AG10803 (cell line): ENCODE results near the gene PDLIM1.

Source experiments
- DNase-seq: peaks from one replicate; pipeline ENCODE4 v3.0.0; 2010; ENCODE audit warnings: low read depth
- H3K4me3 ChIP-seq: 2 replicates; pipeline ENCODE4 v1.5.1; 2011; ENCODE audit warnings: mild to moderate bottlenecking, low read length, control low read depth
- TF ChIP-seq, protein P1 (sequence below): conservative IDR thresholded peaks from 2 replicates; pipeline ENCODE4 v1.5.1; 2011; ENCODE audit warnings: mild to moderate bottlenecking, low read length, control low read depth, inconsistent platforms

Gene PDLIM1

DNA sequence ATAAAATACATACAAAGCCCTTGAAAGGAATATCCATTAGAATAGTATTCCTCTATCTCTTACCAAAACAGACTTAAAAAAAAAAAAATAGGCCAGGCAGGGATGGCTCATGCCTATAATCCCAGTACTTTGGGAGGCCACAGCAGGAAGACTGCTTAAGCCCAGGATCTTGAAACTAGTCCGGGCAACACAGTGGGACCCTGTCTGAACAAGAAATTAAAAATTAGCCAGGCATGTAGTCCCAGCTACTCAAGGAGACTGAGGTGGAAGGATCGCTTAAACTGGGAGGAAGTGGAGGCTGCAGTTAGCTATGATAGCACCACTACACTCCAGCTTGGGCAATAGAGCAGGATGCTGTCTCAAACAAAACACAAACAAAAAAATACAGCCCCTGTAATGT is 9.6 kb downstream of the PDLIM1 start:
- no peak for DNase-seq

DNA sequence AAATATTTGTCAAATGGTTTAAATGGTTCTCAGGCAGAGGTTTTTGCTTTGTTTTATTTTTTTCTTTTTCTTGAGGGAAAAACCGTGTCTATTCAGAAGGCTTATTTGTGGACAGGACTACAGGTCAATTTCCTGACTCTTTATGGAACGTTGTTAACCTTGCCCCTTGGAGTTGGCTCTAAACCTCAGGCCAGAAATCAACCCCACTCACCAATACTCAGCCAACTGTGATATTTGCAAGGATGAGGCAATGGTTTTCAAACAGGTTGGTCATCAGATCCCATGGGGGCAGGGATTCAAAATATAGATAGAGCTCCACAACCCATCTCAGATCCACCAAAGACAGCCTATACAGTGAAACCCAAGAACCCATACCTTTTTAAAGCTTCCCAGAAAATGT is 10.2 kb downstream of the PDLIM1 start:
- DNase-seq = no peak
- TF ChIP-seq, protein P1, sequence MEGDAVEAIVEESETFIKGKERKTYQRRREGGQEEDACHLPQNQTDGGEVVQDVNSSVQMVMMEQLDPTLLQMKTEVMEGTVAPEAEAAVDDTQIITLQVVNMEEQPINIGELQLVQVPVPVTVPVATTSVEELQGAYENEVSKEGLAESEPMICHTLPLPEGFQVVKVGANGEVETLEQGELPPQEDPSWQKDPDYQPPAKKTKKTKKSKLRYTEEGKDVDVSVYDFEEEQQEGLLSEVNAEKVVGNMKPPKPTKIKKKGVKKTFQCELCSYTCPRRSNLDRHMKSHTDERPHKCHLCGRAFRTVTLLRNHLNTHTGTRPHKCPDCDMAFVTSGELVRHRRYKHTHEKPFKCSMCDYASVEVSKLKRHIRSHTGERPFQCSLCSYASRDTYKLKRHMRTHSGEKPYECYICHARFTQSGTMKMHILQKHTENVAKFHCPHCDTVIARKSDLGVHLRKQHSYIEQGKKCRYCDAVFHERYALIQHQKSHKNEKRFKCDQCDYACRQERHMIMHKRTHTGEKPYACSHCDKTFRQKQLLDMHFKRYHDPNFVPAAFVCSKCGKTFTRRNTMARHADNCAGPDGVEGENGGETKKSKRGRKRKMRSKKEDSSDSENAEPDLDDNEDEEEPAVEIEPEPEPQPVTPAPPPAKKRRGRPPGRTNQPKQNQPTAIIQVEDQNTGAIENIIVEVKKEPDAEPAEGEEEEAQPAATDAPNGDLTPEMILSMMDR = no peak
- no peak overlapping the region for H3K4me3 ChIP-seq

More for the DNA sequence above, 9.6 kb downstream of the PDLIM1 start:
- TF ChIP-seq, protein P1 = no peak
- no peak overlapping the region for H3K4me3 ChIP-seq

DNA sequence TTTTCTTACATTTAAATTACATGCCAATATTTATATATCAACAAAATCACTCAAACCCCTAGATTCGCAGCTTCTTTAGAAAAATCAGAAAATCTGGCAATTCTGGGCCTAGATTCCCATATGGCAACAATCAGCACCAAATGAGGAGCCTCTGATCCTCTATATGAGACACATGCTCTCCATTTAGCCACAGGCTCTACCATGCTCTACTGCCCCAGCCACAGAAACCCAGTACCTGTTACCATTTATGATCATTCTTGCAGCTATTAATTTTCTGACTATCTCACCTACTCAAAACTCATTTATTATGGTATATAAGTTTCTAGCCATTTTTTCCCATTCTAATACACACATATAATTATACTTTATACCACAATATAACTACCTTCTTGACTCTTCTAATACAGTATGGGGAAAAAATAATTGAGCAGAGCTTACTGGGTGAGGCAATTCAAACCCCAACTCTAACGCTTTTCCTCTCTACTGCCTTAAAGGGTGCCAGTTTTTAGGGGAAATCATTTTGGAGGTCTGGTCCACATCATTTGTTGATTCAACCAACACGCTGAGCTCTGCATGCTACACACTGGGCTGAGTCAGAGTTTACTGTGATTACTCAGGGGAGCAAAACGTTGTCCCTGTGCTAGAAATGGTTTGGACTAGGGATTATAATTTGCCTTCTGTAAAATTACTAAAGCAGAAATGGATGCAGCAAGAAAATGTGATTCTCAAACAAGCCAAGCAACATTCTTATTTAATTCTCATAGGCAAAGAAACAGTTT is 11.6 kb downstream of the PDLIM1 start:
- TF ChIP-seq, protein P1 = no peak
- peak; percentile 63 for DNase-seq
- no peak overlapping the region for H3K4me3 ChIP-seq

DNA sequence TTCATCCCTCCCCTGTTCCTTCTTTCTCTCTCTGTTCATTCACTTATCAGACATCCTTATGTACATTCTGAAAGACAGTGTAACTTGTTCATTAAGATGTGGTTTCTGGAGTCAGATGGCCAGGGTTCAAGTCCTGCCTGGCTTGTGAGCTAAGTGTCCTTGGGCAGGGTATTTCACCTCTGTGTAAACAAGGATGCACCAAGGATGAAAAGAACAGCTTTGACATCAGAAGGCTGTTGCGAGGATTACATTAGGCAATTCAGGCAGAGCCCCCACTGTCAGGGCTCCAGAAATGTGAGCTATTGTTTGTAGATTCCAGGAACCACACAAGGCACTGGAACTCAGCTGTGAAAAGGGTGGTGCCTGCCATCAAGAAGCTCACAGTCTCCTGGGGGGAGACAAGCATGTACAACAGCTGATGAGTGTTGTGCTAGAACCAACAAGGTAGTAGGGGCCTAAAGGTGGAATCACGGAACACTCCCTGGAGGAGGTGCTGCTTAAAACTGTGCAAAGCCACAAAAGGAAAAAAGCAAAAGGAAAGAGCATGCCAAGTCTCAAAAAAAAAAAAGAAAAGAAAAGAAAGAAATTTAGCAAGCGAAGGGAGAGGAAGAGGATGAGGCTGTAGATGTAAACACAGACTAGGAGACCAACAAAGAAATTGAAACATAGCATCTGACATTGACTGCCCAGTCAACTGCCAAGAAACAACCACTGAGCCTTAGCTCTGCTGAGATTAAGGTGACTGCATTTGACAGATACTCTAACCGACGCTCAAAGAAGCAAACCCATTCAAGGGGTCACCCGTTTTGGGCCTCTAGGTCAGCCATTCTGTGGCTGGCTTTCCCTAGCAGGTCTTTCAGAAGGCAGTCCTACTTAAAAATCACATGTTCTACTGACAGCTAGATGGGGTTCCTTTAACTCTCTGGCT is 12.5 kb downstream of the PDLIM1 start:
- TF ChIP-seq, protein P1 = no peak
- peak; percentile 86 for DNase-seq
- H3K4me3 ChIP-seq = no peak overlapping the region

DNA sequence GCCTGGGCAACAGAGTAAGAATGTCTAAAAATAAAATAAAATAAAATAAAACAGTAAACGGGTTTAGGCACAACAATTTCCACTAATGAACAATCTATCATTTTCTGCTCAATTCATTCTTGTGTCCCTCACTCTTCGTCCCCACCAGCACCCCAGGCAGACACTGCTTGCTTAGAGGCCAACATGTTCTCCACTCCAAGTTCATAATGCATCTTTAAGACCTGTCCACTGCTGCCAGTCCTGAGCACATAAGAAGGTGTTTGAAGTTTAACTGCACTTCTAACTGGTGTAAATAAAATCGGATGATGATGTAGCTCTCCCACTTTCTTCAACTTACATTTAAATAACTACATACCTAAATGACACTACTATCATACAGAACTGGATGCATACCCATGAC is 13.2 kb downstream of the PDLIM1 start:
- TF ChIP-seq, protein P1 = no peak
- no peak overlapping the region for H3K4me3 ChIP-seq
- no peak for DNase-seq

DNA sequence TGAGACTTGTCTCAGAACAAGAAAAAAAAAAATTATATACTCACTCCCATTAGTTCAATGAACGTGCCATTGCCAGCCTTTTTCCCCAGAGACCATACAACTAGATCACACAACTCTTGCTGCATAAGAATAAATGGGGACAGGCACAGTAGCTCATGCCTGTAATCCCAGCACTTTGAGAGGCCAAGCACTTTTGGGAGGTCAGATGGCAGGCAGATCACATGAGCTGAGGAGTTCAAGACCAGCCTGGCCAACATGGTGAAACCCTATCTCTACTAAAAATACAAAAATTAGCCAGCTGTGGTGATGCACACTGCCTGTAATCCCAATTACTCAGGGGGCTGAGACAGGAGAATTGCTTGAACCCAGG is 13.6 kb downstream of the PDLIM1 start:
- TF ChIP-seq, protein P1 = no peak
- DNase-seq = no peak
- no peak overlapping the region for H3K4me3 ChIP-seq
